NOMO-1 treated with DMSO at 0.1 percent for 48 hours (cell line): Measurements from ENCODE around the gene CABP4.

Experiments
- DNase-seq: peaks from one replicate; lab custom pipeline; 2025; ENCODE audit not compliant: unreplicated experiment; lab: John Stamatoyannopoulos, UW

The CABP4 gene

GRCh38 chr11:67455054-67455453, at the start of gene CABP4:
CABP4 (plus strand) TSS chr11:67455354; CDS start chr11:67455424, 70 bp downstream.
- no peak for DNase-seq

GRCh38 chr11:67405688-67406339, 49.3 kb upstream of the CABP4 start:
- DNase-seq = no peak

- no peak for DNase-seq
Observed at GRCh38 chr11:67406420-67406968, 48.7 kb upstream of the CABP4 start.

GRCh38 chr11:67406969-67407687, 48.0 kb upstream of the CABP4 start:
- no peak for DNase-seq

GRCh38 chr11:67407688-67408163, 47.4 kb upstream of the CABP4 start:
- DNase-seq = no peak

- no peak for DNase-seq
Observed at GRCh38 chr11:67408437-67409200, 46.5 kb upstream of the CABP4 start.

GRCh38 chr11:67409261-67409666, 45.9 kb upstream of the CABP4 start:
- DNase-seq = no peak

GRCh38 chr11:67409781-67410368, 45.3 kb upstream of the CABP4 start:
- no peak for DNase-seq

GRCh38 chr11:67410369-67410831, 44.8 kb upstream of the CABP4 start:
- DNase-seq = no peak

- no peak for DNase-seq
Observed at GRCh38 chr11:67410984-67411784, 44.0 kb upstream of the CABP4 start.

GRCh38 chr11:67411785-67412152, 43.4 kb upstream of the CABP4 start:
- DNase-seq = no peak

GRCh38 chr11:67412495-67413179, 42.5 kb upstream of the CABP4 start:
- DNase-seq = no peak

GRCh38 chr11:67413266-67413849, 41.8 kb upstream of the CABP4 start:
- no peak for DNase-seq

- no peak for DNase-seq
Observed at GRCh38 chr11:67415501-67416304, 39.5 kb upstream of the CABP4 start, which contains the start of gene CARNS1. CARNS1 (plus strand) TSS chr11:67415678; CDS start chr11:67416200, 522 bp downstream.

GRCh38 chr11:67416416-67417335, 38.5 kb upstream of the CABP4 start:
- no peak for DNase-seq

GRCh38 chr11:67417425-67417824, 37.7 kb upstream of the CABP4 start:
- DNase-seq = no peak
